Loucy (cell line): ENCODE data around the gene NELFCD.

Experiments
- H2AFZ ChIP-seq: fragments of 200-600 bp; sonication (generic); 2 replicates; pipeline ENCODE4 v1.6.0; 2016; ENCODE audit warnings: antibody characterized with exemption, mild to moderate bottlenecking, low read length, moderate library complexity
- H3F3A ChIP-seq: fragments of 200-600 bp; 2 replicates; pipeline ENCODE4 v1.6.0; 2016; ENCODE audit warnings: antibody characterized with exemption, low read depth, mild to moderate bottlenecking
- H3K27me3 ChIP-seq: fragments of 200-600 bp; sonication (generic); 2 replicates; pipeline ENCODE4 v1.6.1; 2014; ENCODE audit warnings: low read length, mild to moderate bottlenecking; ENCODE audit not compliant: insufficient read depth, poor library complexity, severe bottlenecking
- H3K36me3 ChIP-seq: fragments of 200-600 bp; sonication (generic); 2 replicates; pipeline ENCODE4 v1.6.1; 2016; ENCODE audit warnings: low read length; ENCODE audit not compliant: insufficient read depth
- H3K4me1 ChIP-seq: fragments of 200-600 bp; sonication (generic); 2 replicates; pipeline ENCODE4 v1.5.1; 2014; ENCODE audit warnings: low read length, mild to moderate bottlenecking; ENCODE audit not compliant: insufficient read depth, poor library complexity, severe bottlenecking
- H3K4me2 ChIP-seq: fragments of 200-600 bp; sonication (generic); 2 replicates; pipeline ENCODE4 v1.6.0; 2014; ENCODE audit warnings: antibody characterized with exemption, low read length, low read depth, mild to moderate bottlenecking; ENCODE audit not compliant: poor library complexity, severe bottlenecking
- H3K4me3 ChIP-seq: fragments of 200-600 bp; sonication (generic); 2 replicates; pipeline ENCODE4 v1.5.1; 2014; ENCODE audit warnings: low read length, mild to moderate bottlenecking, mixed read lengths; ENCODE audit not compliant: poor library complexity, severe bottlenecking
- H3K79me2 ChIP-seq: fragments of 200-600 bp; sonication (generic); 2 replicates; pipeline ENCODE4 v1.6.1; 2014; ENCODE audit warnings: low read length; ENCODE audit not compliant: insufficient read depth
- H3K9ac ChIP-seq: fragments of 200-600 bp; sonication (generic); 2 replicates; pipeline ENCODE4 v1.6.0; 2014; ENCODE audit warnings: mild to moderate bottlenecking, low read depth, low read length, moderate library complexity; ENCODE audit not compliant: poor library complexity, severe bottlenecking
- H3K9me2 ChIP-seq: fragments of 200-600 bp; sonication (generic); replicated peaks from 2 replicates; pipeline ENCODE4 v1.6.1; 2016; ENCODE audit warnings: low read depth, low read length, mixed read lengths
- H3K9me3 ChIP-seq: fragments of 200-600 bp; sonication (generic); 2 replicates; pipeline ENCODE4 v1.6.1; 2014; ENCODE audit warnings: mild to moderate bottlenecking, antibody characterized with exemption, low read length, low read depth; ENCODE audit not compliant: insufficient read depth
- H4K20me1 ChIP-seq: fragments of 200-600 bp; sonication (generic); 2 replicates; pipeline ENCODE4 v1.6.0; 2014; ENCODE audit warnings: antibody characterized with exemption, low read length, mild to moderate bottlenecking; ENCODE audit not compliant: insufficient read depth, poor library complexity, severe bottlenecking
- EZH2phosphoT487 ChIP-seq: fragments of 200-600 bp; IDR thresholded peaks from 2 replicates; pipeline ENCODE4 v1.6.1; 2018; ENCODE audit warnings: antibody characterized with exemption, mild to moderate bottlenecking, moderate library complexity, borderline replicate concordance
- TF ChIP-seq, protein P1 (sequence below): fragments of 200-600 bp; sonication (generic); conservative IDR thresholded peaks from 2 replicates; pipeline ENCODE4 v1.5.1; 2014; ENCODE audit warnings: mild to moderate bottlenecking, antibody characterized with exemption, low read length

Gene NELFCD

GRCh38 chr20:58987790-58988564, 6.9 kb downstream of the NELFCD start:
- H3K79me2 ChIP-seq, result peaks cover 37% of the 10 kb centered on the region
- H3K9me2 ChIP-seq, result no peaks in the 10 kb centered on the region
- H3K4me1 ChIP-seq, result peaks cover 16% of the 10 kb centered on the region
- no peaks in the 10 kb centered on the region for H3F3A ChIP-seq
- TF ChIP-seq, protein P1, sequence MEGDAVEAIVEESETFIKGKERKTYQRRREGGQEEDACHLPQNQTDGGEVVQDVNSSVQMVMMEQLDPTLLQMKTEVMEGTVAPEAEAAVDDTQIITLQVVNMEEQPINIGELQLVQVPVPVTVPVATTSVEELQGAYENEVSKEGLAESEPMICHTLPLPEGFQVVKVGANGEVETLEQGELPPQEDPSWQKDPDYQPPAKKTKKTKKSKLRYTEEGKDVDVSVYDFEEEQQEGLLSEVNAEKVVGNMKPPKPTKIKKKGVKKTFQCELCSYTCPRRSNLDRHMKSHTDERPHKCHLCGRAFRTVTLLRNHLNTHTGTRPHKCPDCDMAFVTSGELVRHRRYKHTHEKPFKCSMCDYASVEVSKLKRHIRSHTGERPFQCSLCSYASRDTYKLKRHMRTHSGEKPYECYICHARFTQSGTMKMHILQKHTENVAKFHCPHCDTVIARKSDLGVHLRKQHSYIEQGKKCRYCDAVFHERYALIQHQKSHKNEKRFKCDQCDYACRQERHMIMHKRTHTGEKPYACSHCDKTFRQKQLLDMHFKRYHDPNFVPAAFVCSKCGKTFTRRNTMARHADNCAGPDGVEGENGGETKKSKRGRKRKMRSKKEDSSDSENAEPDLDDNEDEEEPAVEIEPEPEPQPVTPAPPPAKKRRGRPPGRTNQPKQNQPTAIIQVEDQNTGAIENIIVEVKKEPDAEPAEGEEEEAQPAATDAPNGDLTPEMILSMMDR, result no peak
- no peak for TF ChIP-seq EZH2phosphoT487
- H3K36me3 ChIP-seq, result peaks cover 64% of the 10 kb centered on the region
- peaks cover 23% of the 10 kb centered on the region for H4K20me1 ChIP-seq
- no peak overlapping the region for H2AFZ ChIP-seq
- H3K9me3 ChIP-seq, result no peaks in the 10 kb centered on the region
- no peak overlapping the region for H3K4me3 ChIP-seq
- no peak overlapping the region for H3K9ac ChIP-seq
- H3K4me2 ChIP-seq, result no peak overlapping the region
- H3K27me3 ChIP-seq, result no peaks in the 10 kb centered on the region

GRCh38 chr20:58988565-58988882, 7.5 kb downstream of the NELFCD start:
- Histone ChIP-seq H3K4me1 (peaks cover 15% of the 10 kb centered on the region), H3K36me3 (peaks cover 69% of the 10 kb centered on the region)

DNA sequence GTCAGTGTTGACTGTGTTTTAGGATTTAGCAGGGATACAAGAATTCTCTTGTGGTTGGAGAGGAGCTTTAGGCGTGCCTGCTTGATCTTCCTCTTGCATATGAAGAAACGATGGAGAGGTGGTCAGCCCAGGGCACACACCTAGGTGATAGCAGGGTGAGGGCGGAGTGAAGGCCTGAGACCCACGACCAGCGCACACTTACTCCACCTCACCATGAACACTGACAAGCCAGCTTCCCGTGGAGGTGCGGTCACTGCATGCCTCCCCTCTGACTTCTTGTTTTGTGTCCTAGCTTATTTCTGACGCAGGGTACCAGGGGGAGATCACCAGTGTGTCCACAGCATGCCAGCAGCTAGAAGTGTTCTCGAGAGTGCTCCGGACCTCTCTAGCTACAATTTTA, 8.1 kb downstream of the NELFCD start:
- Histone ChIP-seq H3K9me2 (no peaks in the 10 kb centered on the region), H2AFZ (no peak overlapping the region), H3K9ac (no peak overlapping the region), H3K4me2 (no peak overlapping the region), H3K4me1 (peaks cover 8% of the 10 kb centered on the region), H3K4me3 (no peak overlapping the region), H3K9me3 (no peaks in the 10 kb centered on the region), H3F3A (no peaks in the 10 kb centered on the region), H4K20me1 (peaks cover 17% of the 10 kb centered on the region), H3K27me3 (no peaks in the 10 kb centered on the region), H3K36me3 (peaks cover 76% of the 10 kb centered on the region), H3K79me2 (peaks cover 26% of the 10 kb centered on the region)
- TF ChIP-seq, protein P1, result no peak

More at GRCh38 chr20:58988565-58988882, 7.5 kb downstream of the NELFCD start:
- Histone ChIP-seq H3K4me2 (no peak overlapping the region), H3K9me2 (no peaks in the 10 kb centered on the region), H3K4me3 (no peak overlapping the region), H4K20me1 (peaks cover 23% of the 10 kb centered on the region), H3K9ac (no peak overlapping the region), H2AFZ (no peak overlapping the region), H3K79me2 (peaks cover 32% of the 10 kb centered on the region), H3F3A (no peaks in the 10 kb centered on the region), H3K9me3 (no peaks in the 10 kb centered on the region), H3K27me3 (no peaks in the 10 kb centered on the region)
- TF ChIP-seq EZH2phosphoT487, result no peak
- TF ChIP-seq, protein P1, result no peak
